T-helper 2 cell (primary cell): ENCODE measurements around the gene PRRC2C.
"Not testable (repeated sequence)": the region's sequence is repeated elsewhere in the genome, so short reads cannot be mapped to it uniquely, and the experiment has no call there.

Experiments
- DNase-seq, 5 experiments: peaks; one replicate each; pipeline versions ENCODE4 v3.0.0 to v3.0.0-alpha.2; 2012 to 2022
- total RNA-seq, 2 donors: gene quantifications; one replicate each; lab custom pipeline; 2026; lab: John Stamatoyannopoulos, UW

PRRC2C gene
- total RNA-seq: 538 to 812 reads per million in 2 donors

DNA sequence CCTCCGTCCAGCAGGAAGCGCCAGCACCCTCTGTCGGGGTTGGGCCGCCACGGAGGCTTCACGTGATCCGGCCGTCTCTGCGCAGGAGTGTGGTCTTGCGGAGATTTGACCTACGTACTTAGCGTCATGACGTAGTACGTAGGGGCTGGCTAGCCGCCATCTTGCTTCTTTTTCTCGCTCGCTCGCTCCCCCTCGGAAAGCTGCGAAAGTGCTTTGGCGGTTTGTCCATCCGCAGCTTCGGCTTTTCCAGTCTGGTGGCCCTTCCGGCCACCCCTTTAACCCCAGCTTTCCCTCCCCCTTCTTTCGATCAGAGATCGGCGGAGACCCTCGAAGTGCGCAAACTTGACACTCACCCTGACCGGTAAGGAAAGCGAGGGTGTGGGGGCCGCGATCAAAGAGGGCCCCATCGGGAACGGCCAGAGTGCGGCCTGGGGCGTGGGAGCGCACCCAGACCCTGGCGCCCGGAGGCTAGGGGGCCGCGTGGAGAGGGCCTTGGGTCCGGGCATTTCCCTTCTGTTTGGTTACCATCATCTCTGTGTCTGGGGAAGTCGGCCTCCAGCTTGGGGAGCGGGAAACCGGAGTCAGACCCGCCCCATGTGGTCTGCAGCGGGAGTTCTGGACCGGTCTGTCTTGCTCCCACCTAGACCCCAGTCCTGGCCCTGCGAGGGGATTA, at the start of gene PRRC2C:
TSS of gene PRRC2C (plus strand) at position 156 of the 673 bp plus-strand sequence. CDS start 26,559 bp downstream, outside the sequence.
- peak; percentile 80 to 98 (median 90) for DNase-seq

GRCh38 chr1:171438441-171438840, 46.9 kb upstream of the PRRC2C start:
- DNase-seq: no peak

- not testable (repeated sequence) for DNase-seq
These were observed 45.1 kb upstream of the PRRC2C start for GRCh38 chr1:171440201-171440600.

DNA sequence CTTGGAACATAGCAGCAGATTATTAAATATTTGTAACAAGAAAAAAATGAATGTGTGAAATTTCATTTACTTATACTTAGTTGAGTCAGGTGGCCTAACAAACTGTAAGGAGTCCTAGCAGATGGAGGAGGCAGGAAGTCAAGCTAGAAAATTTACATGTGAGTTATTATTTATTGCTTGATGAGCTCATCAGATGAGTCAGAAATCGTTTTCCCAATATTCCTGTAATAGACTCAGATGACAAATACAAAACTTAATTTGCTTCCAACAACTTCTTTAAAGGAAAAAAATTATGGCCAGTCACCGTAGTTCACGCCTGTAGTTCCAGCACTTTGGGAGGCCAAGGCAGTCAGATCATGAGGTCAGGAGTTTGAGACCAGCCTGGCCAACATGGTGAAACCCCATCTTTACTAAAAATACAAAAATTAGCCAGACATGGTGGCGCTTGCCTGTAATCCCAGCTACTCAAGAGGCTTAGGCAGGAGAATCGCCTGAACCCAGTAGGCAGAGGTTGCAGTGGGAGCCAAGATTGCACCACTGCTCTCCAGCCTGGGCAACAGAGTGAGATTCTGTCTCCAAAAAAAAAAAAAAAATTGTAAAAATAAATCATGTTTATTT, 43.9 kb upstream of the PRRC2C start:
- DNase-seq: not testable (repeated sequence)

- DNase-seq: no peak
These were observed 38.9 kb upstream of the PRRC2C start for GRCh38 chr1:171446386-171446785.

- DNase-seq: no peak
These were observed 29.4 kb upstream of the PRRC2C start for GRCh38 chr1:171455967-171456366.

DNA sequence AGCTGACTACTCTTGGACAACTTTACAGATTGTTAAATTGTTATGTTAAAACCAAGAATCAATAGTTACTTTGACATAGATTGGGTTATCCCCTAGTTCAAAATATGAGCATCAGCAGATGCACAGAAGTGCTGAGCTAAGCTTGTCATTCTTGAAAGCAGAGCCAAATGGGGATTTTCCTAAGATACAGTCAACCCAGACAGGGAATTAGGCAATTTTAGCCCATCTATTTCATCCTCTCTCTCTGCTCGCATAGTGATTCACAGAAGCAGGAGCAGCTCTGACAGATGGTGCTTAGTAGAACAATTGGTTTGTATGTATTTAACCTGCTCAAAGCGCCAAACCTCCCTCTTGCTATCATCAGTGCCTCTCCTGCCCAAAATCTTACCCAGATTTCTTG, 27.9 kb upstream of the PRRC2C start:
- no peak for DNase-seq

DNA sequence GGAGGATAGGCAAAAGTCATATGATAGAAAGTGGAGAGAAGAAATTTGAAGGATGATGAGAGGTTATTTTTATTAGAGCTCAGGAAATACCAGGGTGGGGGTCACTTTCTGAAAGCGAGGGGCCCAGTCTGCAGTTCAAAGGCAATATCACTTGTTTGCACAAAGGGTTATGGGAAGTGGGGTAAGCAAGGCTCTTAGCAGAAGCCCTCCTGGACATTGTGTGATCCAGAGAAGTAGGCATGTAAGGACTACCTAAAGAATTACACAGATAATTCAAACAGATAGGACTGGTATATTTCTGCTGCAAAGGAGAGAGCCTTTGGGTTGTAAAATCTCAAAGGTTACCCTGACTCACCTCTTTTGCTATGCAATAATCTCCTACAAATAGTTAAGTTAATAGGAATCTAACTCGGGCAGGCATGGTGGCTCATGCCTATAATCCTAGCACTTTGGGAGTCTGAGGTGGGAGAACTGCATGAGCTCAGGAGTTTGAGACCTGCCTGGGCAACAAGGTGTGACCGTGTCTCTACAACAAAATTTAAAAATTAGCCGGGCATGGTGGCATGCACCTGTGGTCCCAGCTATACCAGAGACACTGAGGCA, 25.2 kb upstream of the PRRC2C start:
- no peak for DNase-seq

- DNase-seq: no peak
These were observed 17.7 kb upstream of the PRRC2C start for GRCh38 chr1:171467626-171468025.

DNA sequence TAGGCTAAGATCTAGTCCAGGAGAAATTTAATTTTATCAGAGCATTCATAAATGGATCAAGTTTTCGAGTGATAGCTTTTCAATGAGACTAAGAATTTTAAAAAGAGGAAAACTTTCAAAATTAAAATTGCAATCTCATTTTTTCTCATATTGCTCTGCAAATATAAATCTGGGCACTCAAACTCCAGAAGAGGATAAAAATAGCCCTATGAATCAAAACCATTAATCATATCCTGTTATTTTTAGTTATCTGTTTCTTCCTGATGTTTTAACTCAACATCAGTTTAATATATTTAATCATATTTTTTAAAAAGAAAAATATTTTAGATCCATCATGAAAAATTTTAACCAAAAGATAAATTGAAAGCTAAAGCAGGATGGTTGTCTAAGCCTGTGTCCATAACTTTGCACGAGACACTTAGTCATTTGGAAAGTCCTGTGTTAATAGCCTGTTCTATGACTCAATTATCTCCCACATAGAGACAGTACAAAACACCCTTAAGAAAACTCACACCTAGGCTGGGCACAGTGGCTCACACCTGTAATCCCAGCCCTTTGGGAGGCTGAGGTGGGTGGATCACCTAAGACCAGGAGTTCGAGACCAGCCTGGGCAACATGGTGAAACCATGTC, 17.1 kb upstream of the PRRC2C start:
- no peak for DNase-seq

- no peak for DNase-seq
These were observed 14.6 kb upstream of the PRRC2C start for GRCh38 chr1:171470726-171471125.

DNA sequence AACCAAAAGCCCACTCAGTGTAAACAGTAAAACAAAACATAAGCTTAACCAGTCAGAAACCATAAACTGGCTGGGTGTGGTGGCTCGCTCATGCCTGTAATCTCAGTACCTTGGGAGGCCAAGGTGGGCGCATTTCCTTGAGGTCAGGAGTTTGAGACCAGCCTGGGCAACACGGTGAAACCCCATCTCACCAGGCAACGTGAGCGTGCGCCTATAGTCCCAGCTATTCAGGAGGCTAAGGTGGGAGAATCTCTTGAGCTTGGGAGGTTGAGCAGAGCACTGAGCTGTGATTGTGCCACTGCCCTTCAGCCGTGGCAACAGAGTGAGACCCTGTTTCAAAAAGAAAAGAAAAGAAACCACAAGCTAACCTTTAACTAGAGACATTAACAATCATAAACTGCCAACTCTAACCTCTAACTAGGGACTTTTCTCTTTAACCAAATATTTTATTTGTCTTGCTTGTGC, 13.1 kb upstream of the PRRC2C start:
- no peak for DNase-seq

DNA sequence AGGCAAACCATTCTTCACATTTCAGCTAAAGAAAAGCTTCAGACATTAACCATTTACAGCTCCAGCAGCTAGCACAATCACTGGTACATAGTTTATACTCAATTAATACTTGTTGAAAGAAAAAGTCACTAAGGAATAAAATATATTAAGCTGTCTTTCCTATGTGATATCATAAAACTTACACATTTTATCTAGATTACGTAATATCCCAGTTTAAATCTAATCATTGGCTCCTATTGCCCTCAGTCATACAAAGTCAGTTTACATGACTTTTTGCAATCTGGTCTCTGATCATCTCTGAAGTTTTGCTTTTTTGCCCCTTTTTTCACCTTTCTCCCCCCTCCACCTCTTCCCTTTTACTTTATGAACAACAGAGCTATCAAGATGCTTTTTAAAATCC, 8.5 kb upstream of the PRRC2C start:
- no peak for DNase-seq

GRCh38 chr1:171477804-171478203, 7.5 kb upstream of the PRRC2C start:
- no peak for DNase-seq

GRCh38 chr1:171480035-171480434, 5.3 kb upstream of the PRRC2C start:
- no peak for DNase-seq

DNA sequence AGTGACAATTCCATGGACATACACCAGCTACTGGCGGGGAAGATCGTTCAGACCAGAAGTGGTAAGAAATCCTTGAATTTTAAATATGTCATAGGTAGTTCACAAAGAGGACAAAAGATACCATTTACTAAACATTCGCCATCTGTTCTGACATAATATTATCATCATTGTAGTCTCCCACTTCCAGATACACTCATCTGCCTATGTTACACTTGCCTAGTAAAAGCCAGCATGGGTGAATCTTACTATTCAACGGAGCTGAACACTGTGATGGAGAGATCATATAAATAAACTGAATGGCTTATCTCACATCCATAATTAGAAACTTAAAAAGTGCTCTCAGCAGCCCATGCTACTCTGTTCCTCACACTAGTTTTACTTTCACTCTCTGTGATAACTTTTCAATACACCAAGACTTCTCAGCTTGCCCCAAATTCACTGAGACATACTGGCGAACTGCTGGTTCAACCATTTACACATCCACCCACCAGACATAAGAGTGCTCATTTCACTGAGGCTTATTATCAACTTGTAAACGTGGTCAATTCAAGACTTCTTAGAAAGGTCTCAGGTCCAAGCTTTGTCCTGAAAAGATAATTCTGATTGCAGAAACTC, 463 bp upstream of the PRRC2C start:
- no peak for DNase-seq

- DNase-seq: peak in 4 of 5 experiments; percentile 49 to 89 (median 83)
These were observed 754 bp downstream of the PRRC2C start for GRCh38 chr1:171486048-171486519.

DNA sequence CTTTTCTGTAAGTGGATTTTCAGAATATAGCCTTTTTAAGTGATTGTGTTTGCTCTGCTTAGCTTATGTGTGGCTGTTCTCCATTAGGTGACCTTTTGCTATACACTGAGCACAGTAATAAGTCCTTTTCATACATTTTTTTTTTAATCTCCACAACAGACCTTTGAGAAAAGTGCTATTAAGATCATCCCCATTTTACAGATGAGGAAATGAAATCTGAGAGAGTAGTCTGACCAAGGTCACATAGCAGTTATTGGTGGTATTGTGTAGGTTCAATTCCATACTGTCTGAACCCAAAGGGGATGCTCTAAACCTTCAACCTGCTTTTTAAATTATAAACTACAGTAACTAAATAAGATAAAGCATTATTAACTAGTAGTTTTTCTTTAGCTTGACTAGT, 1.7 kb downstream of the PRRC2C start:
- DNase-seq: no peak

DNA sequence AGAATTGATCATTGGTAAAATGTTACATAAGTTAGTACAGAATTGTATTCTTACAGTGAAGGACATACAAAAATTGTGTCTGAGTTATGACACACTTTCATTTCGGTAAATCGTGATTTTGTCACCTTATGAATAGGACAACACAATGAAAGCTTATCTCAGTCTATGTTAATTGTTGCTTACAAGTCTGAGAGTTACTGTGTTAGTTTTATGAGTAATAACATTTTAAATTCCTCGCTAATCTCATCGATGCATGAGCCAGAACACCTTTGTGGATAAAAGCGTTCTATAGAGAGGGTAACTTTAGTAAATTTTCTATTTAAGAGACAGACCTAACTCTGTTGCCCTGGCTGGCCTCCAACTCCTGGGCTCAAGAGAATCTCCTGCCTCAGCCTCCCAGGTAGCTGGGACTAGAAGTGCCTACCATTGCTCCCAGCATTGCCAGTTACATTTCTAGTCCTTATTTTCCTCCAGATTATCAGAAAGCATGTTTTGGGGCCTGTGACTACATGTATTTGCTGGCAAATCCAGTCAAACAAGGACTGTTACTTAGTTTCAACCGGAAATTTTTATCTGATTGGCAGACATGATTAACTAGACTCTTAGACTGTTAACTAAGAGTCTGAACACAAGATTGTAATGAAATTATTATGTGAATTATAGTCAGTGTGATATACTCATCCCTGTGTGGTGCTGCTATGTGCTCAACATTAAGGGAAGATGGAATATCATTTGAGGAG, 3.0 kb downstream of the PRRC2C start:
- peak in 1 of 5 experiments; percentile 49 for DNase-seq

DNA sequence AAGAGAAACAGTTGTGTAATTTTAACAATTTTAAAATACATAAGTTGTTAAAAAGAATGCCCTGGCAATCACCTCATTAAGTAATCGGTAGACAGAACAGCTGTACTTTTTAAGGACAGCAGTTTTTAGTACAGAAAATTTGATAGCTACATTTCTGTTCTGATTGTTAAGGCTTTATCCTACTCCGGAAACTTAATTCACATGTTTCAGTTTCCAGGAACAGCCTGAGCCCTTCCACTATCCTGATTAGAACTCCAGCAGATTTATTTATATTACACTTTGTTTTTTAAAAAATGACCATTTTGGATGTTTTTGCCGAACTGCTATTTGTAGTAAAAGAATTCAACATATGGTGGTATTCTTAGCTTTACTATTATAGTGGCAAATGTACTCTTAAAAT, 8.7 kb downstream of the PRRC2C start:
- DNase-seq: no peak

GRCh38 chr1:171495444-171495843, 10.1 kb downstream of the PRRC2C start:
- DNase-seq: no peak

- DNase-seq: no peak
These were observed 15.0 kb downstream of the PRRC2C start for GRCh38 chr1:171500304-171500703.
